ENCODE data around the gene STYXL2. TPM values are rescaled to one million over a fixed set of nuclear protein-coding genes. Genes with fewer than 3 reads are reported as not detected.
A peak's percentile ranks its signal among the peaks of the same experiment; 100 is the strongest.

The STYXL2 gene
- total and polyA plus RNA-seq, 2 donors from 2014 or later = 0.38 TPM; not detected in 1

GRCh38 chr1:167077128-167077867, 16.6 kb upstream of the STYXL2 start:
- Histone ChIP-seq H3K4me1 (ENCODE audit: control insufficient read depth in 2 of 3, insufficient read depth in 2 of 3, low read depth in 1 of 3, low read length in 3 of 3) (no peaks in the 10 kb centered on the region), H3K36me3 (ENCODE audit: control insufficient read depth in 2 of 3, insufficient read depth in 3 of 3, low read length in 3 of 3) (no peaks in the 10 kb centered on the region), H3K9ac (ENCODE audit: low read length in 3 of 3) (no peak overlapping the region), H3K27ac (ENCODE audit: low read depth in 2 of 2, low read length in 2 of 2) (no peak overlapping the region), H3K27me3 (ENCODE audit: control insufficient read depth, insufficient read depth, low read length) (no peaks in the 10 kb centered on the region), H3K9me3 (ENCODE audit: control insufficient read depth in 2 of 3, insufficient read depth in 1 of 3, low read length in 3 of 3) (no peaks in the 10 kb centered on the region), H3K4me3 (ENCODE audit: low read length in 3 of 3) (no peak overlapping the region)
- TF ChIP-seq CTCF (IDR thresholded peaks at IDR 0.05; ENCODE audit: borderline replicate concordance, extremely low read depth, insufficient read depth) = no peak
- DNase-seq (peak in 2 of 5 donors; percentile 62 to 71), FAIRE-seq (no peak)
- intact Hi-C loops (cut with DNase I) = no loop called here

GRCh38 chr1:167077868-167078210, 16.0 kb upstream of the STYXL2 start:
- no peaks in the 10 kb centered on the region for H3K4me1 ChIP-seq (ENCODE audit: control insufficient read depth in 2 of 3, insufficient read depth in 2 of 3, low read depth in 1 of 3, low read length in 3 of 3)
- DNase-seq (no peak), FAIRE-seq (no peak)
- no peak overlapping the region for H3K4me3 ChIP-seq (ENCODE audit: low read length in 3 of 3)
- no peak for TF ChIP-seq CTCF (IDR thresholded peaks at IDR 0.05; ENCODE audit: borderline replicate concordance, extremely low read depth, insufficient read depth)
- no peak overlapping the region for H3K9ac ChIP-seq (ENCODE audit: low read length in 3 of 3)
- no peaks in the 10 kb centered on the region for H3K36me3 ChIP-seq (ENCODE audit: control insufficient read depth in 2 of 3, insufficient read depth in 3 of 3, low read length in 3 of 3)
- H3K27ac ChIP-seq (ENCODE audit: low read depth in 2 of 2, low read length in 2 of 2) = no peak overlapping the region
- intact Hi-C loops (cut with DNase I) = no loop called here
- no peaks in the 10 kb centered on the region for H3K27me3 ChIP-seq (ENCODE audit: control insufficient read depth, insufficient read depth, low read length)
- H3K9me3 ChIP-seq (ENCODE audit: control insufficient read depth in 2 of 3, insufficient read depth in 1 of 3, low read length in 3 of 3) = no peaks in the 10 kb centered on the region

GRCh38 chr1:167081594-167082156, 12.2 kb upstream of the STYXL2 start:
- intact Hi-C loops (cut with DNase I) = no loop called here
- FAIRE-seq (no peak), DNase-seq (no peak)
- no peaks in the 10 kb centered on the region for H3K9me3 ChIP-seq (ENCODE audit: control insufficient read depth in 2 of 3, insufficient read depth in 1 of 3, low read length in 3 of 3)
- no peak for TF ChIP-seq CTCF (IDR thresholded peaks at IDR 0.05; ENCODE audit: borderline replicate concordance, extremely low read depth, insufficient read depth)
- no peaks in the 10 kb centered on the region for H3K27me3 ChIP-seq (ENCODE audit: control insufficient read depth, insufficient read depth, low read length)
- peaks cover 0 to 4% (median 0%) of the 10 kb centered on the region in 3 donors for H3K4me1 ChIP-seq (ENCODE audit: control insufficient read depth in 2 of 3, insufficient read depth in 2 of 3, low read depth in 1 of 3, low read length in 3 of 3)
- no peak overlapping the region for H3K27ac ChIP-seq (ENCODE audit: low read depth in 2 of 2, low read length in 2 of 2)
- no peak overlapping the region for H3K4me3 ChIP-seq (ENCODE audit: low read length in 3 of 3)
- H3K36me3 ChIP-seq (ENCODE audit: control insufficient read depth in 2 of 3, insufficient read depth in 3 of 3, low read length in 3 of 3) = no peaks in the 10 kb centered on the region
- H3K9ac ChIP-seq (ENCODE audit: low read length in 3 of 3) = no peak overlapping the region

All from kidney (tissue), 14 donors.